Measurements from ENCODE around the gene BIRC6.

BIRC6 gene

DNA sequence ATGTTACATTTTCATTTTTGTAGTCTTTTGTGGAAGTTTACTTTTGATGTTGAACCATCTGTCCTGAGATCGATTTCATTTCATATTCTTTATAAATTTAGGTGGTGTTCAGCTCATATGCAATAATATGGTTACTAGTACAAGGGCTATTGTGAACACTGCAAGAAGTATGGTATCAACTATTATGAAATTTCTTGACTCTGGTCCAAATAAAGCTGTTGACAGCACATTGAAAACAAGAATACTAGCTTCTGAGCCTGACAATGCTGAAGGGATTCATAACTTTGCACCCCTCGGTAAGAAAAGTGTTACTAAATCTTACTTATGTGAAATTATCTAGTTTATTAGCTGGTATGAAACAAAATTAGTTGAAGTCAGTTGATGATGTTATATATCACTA lies 146.1 kb downstream of the BIRC6 start:
- ChIA-PET POLR2A (no interaction called here), CTCF (no interaction called here)
- no peak overlapping the region for H3K4me3 ChIP-seq (ENCODE audit: low read depth, low read length)
- TF ChIP-seq, protein P1, sequence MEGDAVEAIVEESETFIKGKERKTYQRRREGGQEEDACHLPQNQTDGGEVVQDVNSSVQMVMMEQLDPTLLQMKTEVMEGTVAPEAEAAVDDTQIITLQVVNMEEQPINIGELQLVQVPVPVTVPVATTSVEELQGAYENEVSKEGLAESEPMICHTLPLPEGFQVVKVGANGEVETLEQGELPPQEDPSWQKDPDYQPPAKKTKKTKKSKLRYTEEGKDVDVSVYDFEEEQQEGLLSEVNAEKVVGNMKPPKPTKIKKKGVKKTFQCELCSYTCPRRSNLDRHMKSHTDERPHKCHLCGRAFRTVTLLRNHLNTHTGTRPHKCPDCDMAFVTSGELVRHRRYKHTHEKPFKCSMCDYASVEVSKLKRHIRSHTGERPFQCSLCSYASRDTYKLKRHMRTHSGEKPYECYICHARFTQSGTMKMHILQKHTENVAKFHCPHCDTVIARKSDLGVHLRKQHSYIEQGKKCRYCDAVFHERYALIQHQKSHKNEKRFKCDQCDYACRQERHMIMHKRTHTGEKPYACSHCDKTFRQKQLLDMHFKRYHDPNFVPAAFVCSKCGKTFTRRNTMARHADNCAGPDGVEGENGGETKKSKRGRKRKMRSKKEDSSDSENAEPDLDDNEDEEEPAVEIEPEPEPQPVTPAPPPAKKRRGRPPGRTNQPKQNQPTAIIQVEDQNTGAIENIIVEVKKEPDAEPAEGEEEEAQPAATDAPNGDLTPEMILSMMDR (IDR thresholded peaks at IDR 0.05; ENCODE audit: insufficient read depth, low read length, missing control alignments) = no peak
- no peak for DNase-seq (ENCODE audit: low read depth, low spot score)

DNA sequence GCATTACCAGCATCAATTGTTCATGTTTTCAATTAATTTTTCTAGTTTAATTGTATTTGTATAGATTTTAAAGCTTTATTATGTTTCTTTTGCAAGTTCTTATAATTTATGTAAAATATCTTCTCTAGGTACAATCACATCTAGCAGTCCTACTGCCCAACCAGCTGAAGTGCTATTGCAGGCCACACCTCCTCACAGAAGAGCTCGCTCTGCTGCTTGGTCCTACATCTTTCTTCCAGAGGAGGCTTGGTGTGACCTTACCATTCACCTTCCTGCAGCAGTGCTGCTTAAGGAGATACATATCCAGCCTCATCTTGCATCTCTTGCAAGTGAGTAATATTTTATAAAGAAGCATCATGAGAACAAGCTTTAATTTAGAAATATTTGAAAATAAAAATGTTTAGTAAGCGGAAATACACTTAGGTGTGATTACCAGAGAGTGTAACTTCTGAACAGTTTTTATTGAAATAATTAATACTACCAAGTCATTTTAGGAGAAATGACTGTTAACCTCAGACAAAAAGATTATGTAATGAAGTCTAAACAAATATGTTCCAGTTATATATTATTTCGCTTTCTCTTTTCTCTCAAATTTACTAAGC lies 148.2 kb downstream of the BIRC6 start:
- ChIA-PET POLR2A (no interaction called here), CTCF (interaction anchor here (1.1 to 1.2 kb wide), 2 partner anchors 11 to 18 kb away, joined by 3 read pairs; no protein-coding TSS in a partner anchor)
- H3K4me3 ChIP-seq (ENCODE audit: low read depth, low read length) = no peak overlapping the region
- TF ChIP-seq, protein P1 (IDR thresholded peaks at IDR 0.05; ENCODE audit: insufficient read depth, low read length, missing control alignments) = no peak
- no peak for DNase-seq (ENCODE audit: low read depth, low spot score)

DNA sequence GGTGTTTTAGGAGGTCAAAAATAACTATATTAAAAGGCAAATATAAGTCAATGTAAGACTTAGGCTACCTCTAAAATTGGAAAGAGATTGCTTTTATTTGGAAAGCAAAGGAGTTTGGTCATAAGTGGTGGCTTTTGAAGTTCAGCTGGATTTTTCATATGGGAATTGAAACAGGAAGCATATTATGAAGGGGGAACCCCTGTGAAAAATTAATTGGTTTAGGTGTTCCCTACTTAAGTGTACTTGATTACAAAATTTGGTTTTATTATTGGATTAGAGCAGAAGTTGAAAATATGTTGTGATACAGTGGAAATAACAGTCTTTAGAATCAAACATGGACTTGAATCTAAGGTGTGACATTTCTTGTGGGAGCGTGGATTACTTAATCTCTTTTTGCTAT lies 149.6 kb downstream of the BIRC6 start:
- DNase-seq (ENCODE audit: low read depth, low spot score) = no peak
- TF ChIP-seq, protein P1 (IDR thresholded peaks at IDR 0.05; ENCODE audit: insufficient read depth, low read length, missing control alignments) = no peak
- ChIA-PET CTCF (interaction anchor here (0.9 to 1.1 kb wide), 2 partner anchors 10 to 37 kb away, joined by 3 read pairs; no protein-coding TSS in a partner anchor), POLR2A (no interaction called here)
- no peak overlapping the region for H3K4me3 ChIP-seq (ENCODE audit: low read depth, low read length)

DNA sequence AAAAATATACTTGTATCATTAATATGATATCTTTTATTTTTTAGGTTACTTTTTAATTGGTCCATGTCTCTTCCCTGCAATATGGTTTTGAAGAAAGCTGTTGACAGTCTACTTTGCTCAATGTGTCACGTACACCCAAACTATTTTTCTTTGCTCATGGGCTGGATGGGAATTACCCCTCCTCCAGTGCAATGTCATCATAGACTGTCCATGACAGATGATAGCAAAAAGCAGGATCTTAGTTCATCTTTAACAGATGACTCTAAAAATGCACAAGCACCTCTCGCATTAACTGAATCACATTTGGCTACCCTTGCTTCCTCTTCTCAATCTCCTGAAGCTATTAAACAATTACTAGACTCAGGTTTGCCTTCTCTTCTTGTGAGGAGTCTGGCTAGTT lies 158.1 kb downstream of the BIRC6 start:
- DNase-seq (ENCODE audit: low read depth, low spot score) = no peak
- ChIA-PET POLR2A (no interaction called here), CTCF (no interaction called here)
- TF ChIP-seq, protein P1 (IDR thresholded peaks at IDR 0.05; ENCODE audit: insufficient read depth, low read length, missing control alignments) = no peak
- H3K4me3 ChIP-seq (ENCODE audit: low read depth, low read length) = no peak overlapping the region

DNA sequence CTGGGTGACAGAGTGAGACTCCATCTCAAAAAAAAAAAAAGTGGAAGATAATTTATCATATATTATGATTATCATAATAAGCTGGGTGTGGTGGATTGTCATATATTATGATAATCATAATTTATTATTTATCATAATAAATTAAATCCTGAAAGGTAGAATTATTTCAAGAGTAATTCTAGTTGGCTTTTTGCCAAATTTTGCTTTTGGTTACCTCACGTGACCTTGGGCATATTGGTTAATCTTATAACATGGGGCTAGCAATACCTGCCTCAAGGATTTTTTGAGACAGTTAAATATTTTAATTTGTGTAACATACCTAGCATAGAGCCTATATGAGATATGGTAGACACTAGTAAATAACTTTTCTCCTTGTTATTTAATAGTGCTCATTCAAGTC lies 159.7 kb downstream of the BIRC6 start:
- POLR2A ChIA-PET = no interaction called here
- CTCF ChIA-PET = interaction anchor here (1.2 kb wide), 1 partner anchor 11 kb away, joined by 3 read pairs; no protein-coding TSS in a partner anchor
- TF ChIP-seq, protein P1 (IDR thresholded peaks at IDR 0.05; ENCODE audit: insufficient read depth, low read length, missing control alignments) = no peak
- DNase-seq (ENCODE audit: low read depth, low spot score) = no peak
- no peak overlapping the region for H3K4me3 ChIP-seq (ENCODE audit: low read depth, low read length)

DNA sequence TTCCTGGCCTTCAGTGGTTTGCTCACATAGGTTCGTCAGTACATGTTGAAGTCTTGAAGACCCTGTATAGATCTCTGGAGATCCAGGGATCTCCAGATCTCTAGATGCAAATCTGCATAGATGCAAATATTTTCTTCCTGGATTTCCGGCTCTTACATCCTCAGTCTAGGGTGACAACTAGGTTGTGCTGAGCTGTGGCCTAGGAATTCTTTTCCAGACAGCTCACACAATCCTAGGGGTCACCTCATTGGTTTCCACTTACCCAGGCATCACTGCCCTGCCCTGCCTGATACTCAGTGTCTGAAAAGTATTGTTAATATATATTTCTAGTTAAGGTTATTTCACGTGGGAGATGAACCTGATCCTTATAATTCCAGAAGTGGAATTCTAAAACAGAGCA lies 165.9 kb downstream of the BIRC6 start:
- POLR2A ChIA-PET = no interaction called here

More for the DNA sequence above, 165.9 kb downstream of the BIRC6 start:
- no peak for DNase-seq (ENCODE audit: low read depth, low spot score)
- CTCF ChIA-PET = no interaction called here
- H3K4me3 ChIP-seq (ENCODE audit: low read depth, low read length) = no peak overlapping the region
- TF ChIP-seq, protein P1 (IDR thresholded peaks at IDR 0.05; ENCODE audit: insufficient read depth, low read length, missing control alignments) = no peak
